ENCODE results near the gene NAT9. TPM values are rescaled to one million over a fixed set of nuclear protein-coding genes. Genes with fewer than 3 reads are reported as not detected.

NAT9 gene
- total and polyA plus RNA-seq, 4 donors, result 19.4 to 52.1 (median 37.5) TPM

DNA sequence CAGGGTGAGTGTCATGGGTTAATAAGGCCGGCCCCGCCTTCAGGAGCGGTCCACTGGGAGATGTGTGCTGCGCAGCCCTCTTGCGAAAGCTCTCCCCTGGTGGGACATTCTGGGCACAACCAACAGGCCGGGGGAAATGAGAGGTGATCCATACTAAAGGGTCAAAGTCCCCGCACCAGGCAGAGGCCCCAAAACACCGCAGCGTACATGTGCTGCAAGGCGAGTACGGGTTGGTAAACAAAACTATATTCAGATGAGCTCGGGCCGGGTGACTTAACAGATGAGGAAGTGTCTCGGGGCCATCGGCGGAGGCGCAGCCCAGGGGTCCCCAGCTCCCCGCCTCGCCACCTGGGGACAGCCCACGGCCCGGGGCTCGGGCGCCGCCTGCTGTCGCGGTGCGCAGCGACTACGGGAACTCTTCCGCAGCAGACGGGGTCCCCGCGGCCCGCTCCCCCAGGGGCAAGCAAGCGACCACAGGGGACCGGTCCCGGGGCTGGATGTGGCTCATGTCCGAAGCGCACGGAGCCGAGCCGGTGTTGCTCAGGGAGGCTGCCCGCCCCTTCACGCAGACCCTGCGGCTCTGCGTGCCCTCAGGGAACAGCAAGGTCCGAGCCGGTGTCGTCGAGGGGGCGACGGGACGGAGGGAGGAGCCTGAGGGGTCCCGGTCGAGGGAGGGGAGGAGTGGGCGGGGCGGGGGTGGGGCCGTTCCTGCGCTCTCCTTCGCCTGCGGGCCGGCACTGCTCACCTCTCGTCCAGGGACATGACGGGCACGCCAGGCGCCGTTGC is 39.4 kb downstream of the NAT9 start, which contains the start of gene RAB37:
TSS of gene RAB37 (plus strand) at position 744 of the 786 bp plus-strand sequence. CDS start at position 761, 17 bp downstream.
- no peaks in the 10 kb centered on the region for H3K9me3 ChIP-seq (ENCODE audit: control insufficient read depth, insufficient read depth, low read length)
- peaks cover 61% of the 10 kb centered on the region for H3K27me3 ChIP-seq (ENCODE audit: control insufficient read depth, insufficient read depth, low read length)
- peaks cover 26% of the 10 kb centered on the region for H3K4me1 ChIP-seq (ENCODE audit: control insufficient read depth, insufficient read depth, low read length)
- H3K36me3 ChIP-seq (ENCODE audit: control insufficient read depth, insufficient read depth, low read length), result no peaks in the 10 kb centered on the region
- no peak within 1 kb of the TSS for H3K4me3 ChIP-seq (ENCODE audit: low read depth, low read length)
- no peak within 1 kb of the TSS for H3K27ac ChIP-seq (ENCODE audit: low read depth, low read length)
- under 1% methylated on average over 67 of the region's 67 CpGs for WGBS (ENCODE audit: insufficient coverage)
- no peak for DNase-seq (ENCODE audit: low read depth in 4 of 6, low spot score in 6 of 6)

GRCh38 chr17:74734256-74734655 is 41.9 kb downstream of the NAT9 start:
- 100% methylated on average over 1 of the region's 3 CpGs for WGBS (ENCODE audit: insufficient coverage)
- H3K4me3 ChIP-seq (ENCODE audit: low read depth, low read length), result no peak overlapping the region
- peaks cover 26% of the 10 kb centered on the region for H3K4me1 ChIP-seq (ENCODE audit: control insufficient read depth, insufficient read depth, low read length)
- H3K27me3 ChIP-seq (ENCODE audit: control insufficient read depth, insufficient read depth, low read length), result peaks cover 54% of the 10 kb centered on the region
- DNase-seq (ENCODE audit: low read depth in 4 of 6, low spot score in 6 of 6), result no peak
- no peak overlapping the region for H3K27ac ChIP-seq (ENCODE audit: low read depth, low read length)
- H3K9me3 ChIP-seq (ENCODE audit: control insufficient read depth, insufficient read depth, low read length), result no peaks in the 10 kb centered on the region
- no peaks in the 10 kb centered on the region for H3K36me3 ChIP-seq (ENCODE audit: control insufficient read depth, insufficient read depth, low read length)

DNA sequence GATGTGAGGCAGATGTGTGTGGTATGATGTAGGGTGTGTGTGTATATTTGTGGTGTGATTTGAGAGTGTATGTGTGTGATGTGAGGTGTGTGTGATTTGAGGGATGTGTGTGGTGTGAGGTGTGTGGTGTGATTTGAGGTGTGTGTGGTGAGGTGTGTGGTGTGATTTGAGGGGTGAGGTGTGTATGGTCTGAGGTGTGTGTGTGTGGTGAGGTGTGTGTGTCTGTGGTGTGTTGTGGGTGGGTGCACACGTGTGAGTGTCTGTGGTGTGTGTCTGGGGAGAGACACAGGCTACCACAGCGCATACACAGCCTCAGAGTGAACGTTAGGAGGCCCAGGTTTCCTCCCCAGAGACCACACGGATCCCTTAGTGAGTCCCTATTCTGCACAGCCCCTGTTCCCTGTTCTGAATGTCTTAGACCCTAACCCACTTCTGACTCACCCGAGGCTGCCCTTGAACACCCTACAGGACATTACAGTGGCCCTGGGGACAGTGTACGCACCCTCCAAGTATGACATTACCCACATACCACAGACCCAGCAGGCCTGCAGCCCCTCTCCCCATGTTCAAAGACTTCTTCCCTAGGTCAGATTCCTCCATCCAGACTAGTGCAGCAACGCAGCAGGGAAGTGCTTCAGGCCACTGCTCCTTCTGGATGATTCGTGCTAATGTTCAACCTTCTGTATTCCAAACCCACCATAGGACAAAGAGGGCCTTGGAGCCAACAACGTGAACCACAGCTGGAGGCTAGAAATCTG is 42.6 kb downstream of the NAT9 start:
- no peak overlapping the region for H3K4me3 ChIP-seq (ENCODE audit: low read depth, low read length)
- no peak for DNase-seq (ENCODE audit: low read depth in 4 of 6, low spot score in 6 of 6)
- no peaks in the 10 kb centered on the region for H3K36me3 ChIP-seq (ENCODE audit: control insufficient read depth, insufficient read depth, low read length)
- no peak overlapping the region for H3K27ac ChIP-seq (ENCODE audit: low read depth, low read length)
- H3K27me3 ChIP-seq (ENCODE audit: control insufficient read depth, insufficient read depth, low read length), result peaks cover 47% of the 10 kb centered on the region
- WGBS (ENCODE audit: insufficient coverage), result 58% methylated on average over 9 of the region's 9 CpGs
- H3K4me1 ChIP-seq (ENCODE audit: control insufficient read depth, insufficient read depth, low read length), result peaks cover 24% of the 10 kb centered on the region
- no peaks in the 10 kb centered on the region for H3K9me3 ChIP-seq (ENCODE audit: control insufficient read depth, insufficient read depth, low read length)

- no peak overlapping the region for H3K27ac ChIP-seq (ENCODE audit: low read depth, low read length)
- WGBS (ENCODE audit: insufficient coverage), result 76% methylated on average over 10 of the region's 12 CpGs
- peaks cover 34% of the 10 kb centered on the region for H3K27me3 ChIP-seq (ENCODE audit: control insufficient read depth, insufficient read depth, low read length)
Observed at GRCh38 chr17:74732042-74732867, 43.9 kb downstream of the NAT9 start.

DNA sequence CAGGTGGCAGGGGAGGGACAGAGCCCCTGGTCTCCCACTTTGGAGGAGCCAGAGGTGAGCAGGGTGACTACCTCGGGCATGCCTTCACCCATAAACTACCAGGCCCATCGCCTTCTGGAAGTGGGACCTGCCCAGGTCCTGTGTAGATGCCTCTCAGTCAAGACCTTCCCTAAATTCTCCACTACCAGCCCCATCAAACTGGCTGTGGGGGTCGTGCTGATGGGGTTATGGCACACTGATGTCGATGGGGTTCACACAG is 44.9 kb downstream of the NAT9 start:
- H3K36me3 ChIP-seq (ENCODE audit: control insufficient read depth, insufficient read depth, low read length), result no peaks in the 10 kb centered on the region
- peaks cover 2% of the 10 kb centered on the region for H3K4me1 ChIP-seq (ENCODE audit: control insufficient read depth, insufficient read depth, low read length)
- H3K9me3 ChIP-seq (ENCODE audit: control insufficient read depth, insufficient read depth, low read length), result no peaks in the 10 kb centered on the region
- peaks cover 24% of the 10 kb centered on the region for H3K27me3 ChIP-seq (ENCODE audit: control insufficient read depth, insufficient read depth, low read length)
- no peak overlapping the region for H3K27ac ChIP-seq (ENCODE audit: low read depth, low read length)
- H3K4me3 ChIP-seq (ENCODE audit: low read depth, low read length), result no peak overlapping the region
- WGBS (ENCODE audit: insufficient coverage), result 70% methylated on average over 4 of the region's 4 CpGs
- DNase-seq (ENCODE audit: low read depth in 4 of 6, low spot score in 6 of 6), result no peak

More at GRCh38 chr17:74732042-74732867, 43.9 kb downstream of the NAT9 start:
- Histone ChIP-seq H3K9me3 (ENCODE audit: control insufficient read depth, insufficient read depth, low read length) (no peaks in the 10 kb centered on the region), H3K36me3 (ENCODE audit: control insufficient read depth, insufficient read depth, low read length) (no peaks in the 10 kb centered on the region), H3K4me1 (ENCODE audit: control insufficient read depth, insufficient read depth, low read length) (peaks cover 11% of the 10 kb centered on the region), H3K4me3 (ENCODE audit: low read depth, low read length) (no peak overlapping the region)
- no peak for DNase-seq (ENCODE audit: low read depth in 4 of 6, low spot score in 6 of 6)

- no peak for DNase-seq (ENCODE audit: low read depth in 4 of 6, low spot score in 6 of 6)
- WGBS (ENCODE audit: insufficient coverage), result 88% methylated on average over 14 of the region's 16 CpGs
- Histone ChIP-seq H3K4me3 (ENCODE audit: low read depth, low read length) (no peak overlapping the region), H3K9me3 (ENCODE audit: control insufficient read depth, insufficient read depth, low read length) (no peaks in the 10 kb centered on the region), H3K27me3 (ENCODE audit: control insufficient read depth, insufficient read depth, low read length) (peaks cover 19% of the 10 kb centered on the region), H3K27ac (ENCODE audit: low read depth, low read length) (no peak overlapping the region), H3K36me3 (ENCODE audit: control insufficient read depth, insufficient read depth, low read length) (no peaks in the 10 kb centered on the region), H3K4me1 (ENCODE audit: control insufficient read depth, insufficient read depth, low read length) (no peaks in the 10 kb centered on the region)
Observed at GRCh38 chr17:74730491-74731346, 45.4 kb downstream of the NAT9 start.

DNA sequence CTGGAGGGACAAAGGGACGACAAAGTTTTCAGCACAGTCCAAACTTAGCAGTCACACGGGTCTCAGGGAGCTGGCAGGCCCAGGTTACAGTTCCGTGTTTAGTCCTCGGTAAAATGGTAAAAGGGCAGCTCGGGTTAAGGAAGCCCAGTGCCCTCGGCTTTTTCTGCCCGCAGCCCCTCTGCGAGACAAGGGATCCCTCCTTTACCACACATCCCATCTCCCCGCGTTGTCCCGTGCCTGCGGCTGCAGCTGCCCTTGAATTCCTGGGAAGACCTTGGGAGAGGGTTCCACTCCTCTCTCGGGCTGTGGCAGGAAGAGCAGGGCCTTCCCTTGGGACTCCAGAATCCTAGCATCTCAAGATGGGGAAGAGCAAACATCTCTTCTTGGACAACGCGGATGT is 46.3 kb downstream of the NAT9 start:
- peaks cover 15% of the 10 kb centered on the region for H3K27me3 ChIP-seq (ENCODE audit: control insufficient read depth, insufficient read depth, low read length)
- no peak overlapping the region for H3K27ac ChIP-seq (ENCODE audit: low read depth, low read length)
- no peaks in the 10 kb centered on the region for H3K36me3 ChIP-seq (ENCODE audit: control insufficient read depth, insufficient read depth, low read length)
- no peak for DNase-seq (ENCODE audit: low read depth in 4 of 6, low spot score in 6 of 6)
- 84% methylated on average over 15 of the region's 15 CpGs for WGBS (ENCODE audit: insufficient coverage)
- no peaks in the 10 kb centered on the region for H3K9me3 ChIP-seq (ENCODE audit: control insufficient read depth, insufficient read depth, low read length)
- H3K4me3 ChIP-seq (ENCODE audit: low read depth, low read length), result no peak overlapping the region
- H3K4me1 ChIP-seq (ENCODE audit: control insufficient read depth, insufficient read depth, low read length), result no peaks in the 10 kb centered on the region

DNA sequence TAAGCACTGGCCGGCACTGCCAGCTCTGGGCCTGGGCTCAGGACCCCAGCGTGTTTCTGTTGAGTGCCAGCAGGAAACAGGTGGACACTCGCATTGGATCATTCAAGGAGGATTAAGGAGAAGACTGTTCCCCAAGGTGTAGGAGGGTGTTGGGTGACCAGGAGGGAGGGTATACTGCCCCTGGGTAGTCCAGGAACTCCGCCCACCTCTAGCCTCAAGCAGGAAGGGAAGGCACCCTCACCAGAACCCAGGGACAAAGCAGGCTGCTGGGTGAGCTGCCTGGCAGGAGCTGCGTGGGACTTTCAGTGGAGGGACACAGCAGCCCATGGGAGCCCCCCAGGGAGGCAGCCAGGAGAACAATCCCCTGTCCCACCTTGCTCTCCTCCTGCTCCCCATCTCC is 46.8 kb downstream of the NAT9 start:
- Histone ChIP-seq H3K4me3 (ENCODE audit: low read depth, low read length) (no peak overlapping the region), H3K27ac (ENCODE audit: low read depth, low read length) (no peak overlapping the region), H3K27me3 (ENCODE audit: control insufficient read depth, insufficient read depth, low read length) (peaks cover 14% of the 10 kb centered on the region), H3K4me1 (ENCODE audit: control insufficient read depth, insufficient read depth, low read length) (no peaks in the 10 kb centered on the region), H3K9me3 (ENCODE audit: control insufficient read depth, insufficient read depth, low read length) (no peaks in the 10 kb centered on the region), H3K36me3 (ENCODE audit: control insufficient read depth, insufficient read depth, low read length) (no peaks in the 10 kb centered on the region)
- 99% methylated on average over 5 of the region's 5 CpGs for WGBS (ENCODE audit: insufficient coverage)
- DNase-seq (ENCODE audit: low read depth in 4 of 6, low spot score in 6 of 6), result no peak

GRCh38 chr17:74728702-74729075 is 47.5 kb downstream of the NAT9 start:
- WGBS (ENCODE audit: insufficient coverage), result 98% methylated on average over 3 of the region's 3 CpGs
- Histone ChIP-seq H3K36me3 (ENCODE audit: control insufficient read depth, insufficient read depth, low read length) (no peaks in the 10 kb centered on the region), H3K4me1 (ENCODE audit: control insufficient read depth, insufficient read depth, low read length) (no peaks in the 10 kb centered on the region), H3K9me3 (ENCODE audit: control insufficient read depth, insufficient read depth, low read length) (no peaks in the 10 kb centered on the region), H3K27me3 (ENCODE audit: control insufficient read depth, insufficient read depth, low read length) (peaks cover 7% of the 10 kb centered on the region), H3K27ac (ENCODE audit: low read depth, low read length) (no peak overlapping the region), H3K4me3 (ENCODE audit: low read depth, low read length) (no peak overlapping the region)
- no peak for DNase-seq (ENCODE audit: low read depth in 4 of 6, low spot score in 6 of 6)

Measured in spinal cord (tissue), 10 donors.